H9 (cell line): ENCODE data around the gene SIGLEC5. TPM values are rescaled to one million over a fixed set of nuclear protein-coding genes. Genes with fewer than 3 reads are reported as not detected.

ENCODE experiments used
- DNase-seq: peaks from one replicate; pipeline ENCODE4 v3.0.0-alpha.2; 2017
- H2AFZ ChIP-seq: one replicate; pipeline ENCODE4 v1.6.1; 2013; ENCODE audit warnings: mild to moderate bottlenecking, low read length, control low read depth, moderate library complexity
- H2AK5ac ChIP-seq: 2 replicates; pipeline ENCODE4 v1.6.1; 2013; ENCODE audit warnings: low read length, control low read depth, mixed read lengths; ENCODE audit not compliant: insufficient read length
- H2BK120ac ChIP-seq: one replicate; pipeline ENCODE4 v1.6.1; 2013; ENCODE audit warnings: low read depth, mild to moderate bottlenecking, low read length, control low read depth, inconsistent platforms; ENCODE audit not compliant: poor library complexity, severe bottlenecking
- H2BK12ac ChIP-seq: 2 replicates; pipeline ENCODE4 v1.6.1; 2013; ENCODE audit warnings: low read length, control low read depth, mixed read lengths, low read depth; ENCODE audit not compliant: insufficient read length
- H2BK15ac ChIP-seq: 2 replicates; pipeline ENCODE4 v1.6.1; 2013; ENCODE audit warnings: low read depth, low read length, control low read depth
- H2BK20ac ChIP-seq: one replicate; pipeline ENCODE4 v1.6.1; 2013; ENCODE audit warnings: low read depth, mild to moderate bottlenecking, low read length, control low read depth, inconsistent platforms; ENCODE audit not compliant: poor library complexity, severe bottlenecking
- H2BK5ac ChIP-seq: 2 replicates; pipeline ENCODE4 v1.6.1; 2013; ENCODE audit warnings: low read length, control low read depth, mixed read lengths; ENCODE audit not compliant: insufficient read length
- H3K14ac ChIP-seq: 2 replicates; pipeline ENCODE4 v1.6.1; 2013; ENCODE audit warnings: low read length, control low read depth; ENCODE audit not compliant: insufficient read depth
- H3K18ac ChIP-seq: 2 replicates; pipeline ENCODE4 v1.6.1; 2013; ENCODE audit warnings: low read depth, mild to moderate bottlenecking, mixed read lengths, low read length, control low read depth; ENCODE audit not compliant: insufficient read length
- H3K23ac ChIP-seq: 2 replicates; pipeline ENCODE4 v1.6.1; 2013; ENCODE audit warnings: low read length, control low read depth, mixed read lengths, low read depth; ENCODE audit not compliant: insufficient read length
- H3K23me2 ChIP-seq: 2 replicates; pipeline ENCODE4 v1.6.1; 2013; ENCODE audit warnings: low read depth, mild to moderate bottlenecking, mixed read lengths, low read length, control low read depth; ENCODE audit not compliant: insufficient read length, poor library complexity, severe bottlenecking
- H3K27ac ChIP-seq: 2 replicates; pipeline ENCODE4 v1.5.1; 2013; ENCODE audit warnings: low read length, control low read depth, mixed read lengths, low read depth; ENCODE audit not compliant: insufficient read length
- H3K27me3 ChIP-seq: 2 replicates; pipeline ENCODE4 v1.6.1; 2013; ENCODE audit warnings: low read length, control low read depth, inconsistent platforms; ENCODE audit not compliant: insufficient read depth
- H3K4ac ChIP-seq: 2 replicates; pipeline ENCODE4 v1.6.1; 2013; ENCODE audit warnings: low read depth, mild to moderate bottlenecking, control low read depth, inconsistent platforms, low read length, moderate library complexity
- H3K4me1 ChIP-seq: 2 replicates; pipeline ENCODE4 v1.6.1; 2013; ENCODE audit warnings: low read length, control low read depth, inconsistent platforms; ENCODE audit not compliant: insufficient read depth
- H3K4me2 ChIP-seq: 2 replicates; pipeline ENCODE4 v1.6.1; 2013; ENCODE audit warnings: low read length, control low read depth, mixed read lengths; ENCODE audit not compliant: insufficient read length, insufficient read depth
- H3K56ac ChIP-seq: 2 replicates; pipeline ENCODE4 v1.6.1; 2013; ENCODE audit warnings: low read depth, mild to moderate bottlenecking, mixed read lengths, low read length, control low read depth; ENCODE audit not compliant: insufficient read length
- H3K79me1 ChIP-seq: 2 replicates; pipeline ENCODE4 v1.6.1; 2013; ENCODE audit warnings: low read depth, mild to moderate bottlenecking, moderate library complexity, low read length, control low read depth, inconsistent platforms; ENCODE audit not compliant: insufficient read depth, poor library complexity, severe bottlenecking
- H3K79me2 ChIP-seq: 2 replicates; pipeline ENCODE4 v1.6.1; 2013; ENCODE audit warnings: low read length, control low read depth, inconsistent platforms; ENCODE audit not compliant: insufficient read depth
- H3K9ac ChIP-seq: 2 replicates; pipeline ENCODE4 v1.6.1; 2013; ENCODE audit warnings: low read length, control low read depth, mixed read lengths; ENCODE audit not compliant: insufficient read length; ENCODE audit errors: extremely low read depth
- H3K9me3 ChIP-seq: one replicate; pipeline ENCODE4 v1.6.1; 2013; ENCODE audit warnings: low read depth, low read length, inconsistent platforms; ENCODE audit not compliant: control insufficient read depth
- H3T11ph ChIP-seq: one replicate; pipeline ENCODE4 v1.6.1; 2013; ENCODE audit warnings: mild to moderate bottlenecking, low read length, control low read depth, inconsistent platforms
- H4K20me1 ChIP-seq: one replicate; pipeline ENCODE4 v1.6.1; 2013; ENCODE audit not compliant: control insufficient read depth, insufficient read length, insufficient read depth
- H4K5ac ChIP-seq: 2 replicates; pipeline ENCODE4 v1.6.1; 2013; ENCODE audit warnings: low read depth, mild to moderate bottlenecking, mixed read lengths, low read length, control low read depth; ENCODE audit not compliant: insufficient read length
- H4K8ac ChIP-seq: replicated peaks from 2 replicates; pipeline ENCODE4 v1.6.1; 2013; ENCODE audit warnings: low read length, control low read depth, mixed read lengths, low read depth; ENCODE audit not compliant: insufficient read length
- H4K91ac ChIP-seq: 2 replicates; pipeline ENCODE4 v1.6.1; 2013; ENCODE audit warnings: low read depth, mild to moderate bottlenecking, moderate library complexity, mixed read lengths, low read length, control low read depth; ENCODE audit not compliant: insufficient read length
- H3K27ac Mint-ChIP-seq, 3 experiments: 2 replicates in 2 of 3; 3 replicates in 1 of 3; pipeline ENCODE4 v1.8.0; 2020 to 2021; ENCODE audit warnings: mixed read lengths in 3 of 3, mild to moderate bottlenecking in 1 of 3, moderate library complexity in 1 of 3
- H3K27me3 Mint-ChIP-seq: 2 replicates; pipeline ENCODE4 v1.8.0; 2021; ENCODE audit warnings: low read depth, mild to moderate bottlenecking, moderate library complexity, mixed read lengths
- H3K36me3 Mint-ChIP-seq, 3 experiments: 2 replicates in 2 of 3; 3 replicates in 1 of 3; pipeline ENCODE4 v1.8.0; 2020 to 2021; ENCODE audit warnings: low read depth in 3 of 3, mixed read lengths in 3 of 3; ENCODE audit not compliant: insufficient read depth in 1 of 3
- H3K4me1 Mint-ChIP-seq, 2 experiments: 2 replicates each; pipeline ENCODE4 v1.8.0; 2020; ENCODE audit warnings: mixed read lengths in 2 of 2
- H3K4me3 Mint-ChIP-seq, 2 experiments: 2 replicates in 1 of 2; 3 replicates in 1 of 2; pipeline ENCODE4 v1.8.0; 2020 to 2021; ENCODE audit warnings: mild to moderate bottlenecking in 2 of 2, mixed read lengths in 2 of 2, moderate library complexity in 1 of 2
- H3K9me3 Mint-ChIP-seq, 2 experiments: 2 replicates in 1 of 2; 3 replicates in 1 of 2; pipeline ENCODE4 v1.8.0; 2020; ENCODE audit warnings: mild to moderate bottlenecking in 2 of 2, mixed read lengths in 2 of 2, moderate library complexity in 1 of 2
- WGBS: extraction: QIAGEN DNeasy Blood & Tissue Kit; methylation state at CpG from one replicate; pipeline ENCODE4 v1.1.7; 2013; ENCODE audit warnings: missing lambda C conversion rate, low lambda C conversion rate, mixed read lengths; ENCODE audit not compliant: insufficient read length; ENCODE audit errors: extremely low coverage; 5-methylcytosine and 5-hydroxymethylcytosine counted together
- total RNA-seq: library from RNA; stranded (reverse); gene quantifications from 2 replicates; pipeline ENCODE4 v1.2.1, GENCODE V29; 2021
- TF ChIP-seq, protein P1 (sequence below): fragments of 200-600 bp; sonication (generic); conservative IDR thresholded peaks from 3 replicates; pipeline ENCODE4 v1.8.0; 2021; ENCODE audit warnings: antibody characterized with exemption, mild to moderate bottlenecking

SIGLEC5 gene
- total RNA-seq, 1 experiment from 2014 or later = not detected

GRCh38 chr19:51628153-51628939 is 1.9 kb downstream of the SIGLEC5 start:
- Histone ChIP-seq H3K4me1 (no peaks in the 10 kb centered on the region), H2BK12ac (no peak overlapping the region), H4K91ac (no peak overlapping the region), H4K20me1 (no peaks in the 10 kb centered on the region), H4K5ac (no peak overlapping the region), H3K23ac (no peak overlapping the region), H3K14ac (no peak overlapping the region; the same call in 1 of the 2 replicates), H3K79me1 (no peaks in the 10 kb centered on the region), H2AK5ac (no peak overlapping the region), H3K27me3 (no peaks in the 10 kb centered on the region), H3K79me2 (no peaks in the 10 kb centered on the region), H4K8ac (no peak overlapping the region), H3K9me3 (no peaks in the 10 kb centered on the region), H3K9ac (no peak overlapping the region), H2BK20ac (no peak overlapping the region), H2AFZ (no peak overlapping the region), H3K23me2 (no peaks in the 10 kb centered on the region), H3K4ac (no peak overlapping the region), H2BK120ac (no peak overlapping the region), H2BK5ac (no peak overlapping the region), H3K56ac (no peak overlapping the region), H3K4me2 (no peak overlapping the region), H3K18ac (no peak overlapping the region), H3K27ac (no peak overlapping the region), H2BK15ac (no peak overlapping the region), H3T11ph (no peak overlapping the region)
- TF ChIP-seq, protein P1, sequence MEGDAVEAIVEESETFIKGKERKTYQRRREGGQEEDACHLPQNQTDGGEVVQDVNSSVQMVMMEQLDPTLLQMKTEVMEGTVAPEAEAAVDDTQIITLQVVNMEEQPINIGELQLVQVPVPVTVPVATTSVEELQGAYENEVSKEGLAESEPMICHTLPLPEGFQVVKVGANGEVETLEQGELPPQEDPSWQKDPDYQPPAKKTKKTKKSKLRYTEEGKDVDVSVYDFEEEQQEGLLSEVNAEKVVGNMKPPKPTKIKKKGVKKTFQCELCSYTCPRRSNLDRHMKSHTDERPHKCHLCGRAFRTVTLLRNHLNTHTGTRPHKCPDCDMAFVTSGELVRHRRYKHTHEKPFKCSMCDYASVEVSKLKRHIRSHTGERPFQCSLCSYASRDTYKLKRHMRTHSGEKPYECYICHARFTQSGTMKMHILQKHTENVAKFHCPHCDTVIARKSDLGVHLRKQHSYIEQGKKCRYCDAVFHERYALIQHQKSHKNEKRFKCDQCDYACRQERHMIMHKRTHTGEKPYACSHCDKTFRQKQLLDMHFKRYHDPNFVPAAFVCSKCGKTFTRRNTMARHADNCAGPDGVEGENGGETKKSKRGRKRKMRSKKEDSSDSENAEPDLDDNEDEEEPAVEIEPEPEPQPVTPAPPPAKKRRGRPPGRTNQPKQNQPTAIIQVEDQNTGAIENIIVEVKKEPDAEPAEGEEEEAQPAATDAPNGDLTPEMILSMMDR = no peak
- H3K36me3 Mint-ChIP-seq = peaks cover 0 to 14% (median 2%) of the 10 kb centered on the region in 3 experiments; a peak in 4 of 7 replicates
- no peaks in the 10 kb centered on the region for H3K4me1 Mint-ChIP-seq
- peaks cover 64 to 84% of the 10 kb centered on the region in 2 experiments for H3K9me3 Mint-ChIP-seq
- peaks cover 23% of the 10 kb centered on the region for H3K27me3 Mint-ChIP-seq
- no peak for DNase-seq
- peak overlapping the region in 1 of 2 experiments; percentile 39; a peak in 2 of 5 replicates for H3K4me3 Mint-ChIP-seq
- H3K27ac Mint-ChIP-seq = no peak overlapping the region
- WGBS = no CpG with 5 or more reads among the region's 14 CpGs
